AG09309 (cell line): ENCODE data around the gene NRP2.

Source experiments
- DNase-seq: peaks from one replicate; pipeline ENCODE4 v3.0.0-alpha.2; 2010; ENCODE audit warnings: low read depth
- H3K4me3 ChIP-seq: 2 replicates; pipeline ENCODE4 v1.5.1; 2011; ENCODE audit warnings: mild to moderate bottlenecking, low read depth, low read length, moderate library complexity; ENCODE audit not compliant: control insufficient read depth
- CTCF ChIP-seq: IDR thresholded peaks from 2 replicates; pipeline ENCODE4 v1.5.1; 2011; ENCODE audit warnings: mild to moderate bottlenecking, low read depth, low read length, inconsistent platforms; ENCODE audit not compliant: insufficient read depth, control insufficient read depth; ENCODE audit errors: missing control alignments

Gene NRP2

GRCh38 chr2:205700331-205701132 is 18.2 kb downstream of the NRP2 start:
- DNase-seq, result no peak
- no peak for TF ChIP-seq CTCF
- H3K4me3 ChIP-seq, result no peak overlapping the region

- no peak overlapping the region for H3K4me3 ChIP-seq
Observed at GRCh38 chr2:205701509-205701908, 19.2 kb downstream of the NRP2 start.

GRCh38 chr2:205702576-205702975 is 20.3 kb downstream of the NRP2 start:
- no peak overlapping the region for H3K4me3 ChIP-seq
- TF ChIP-seq CTCF, result no peak
- DNase-seq, result no peak

More at GRCh38 chr2:205701509-205701908, 19.2 kb downstream of the NRP2 start:
- no peak for DNase-seq
- TF ChIP-seq CTCF, result no peak

- no peak for TF ChIP-seq CTCF
- DNase-seq, result no peak
- no peak overlapping the region for H3K4me3 ChIP-seq
Observed at GRCh38 chr2:205703471-205704126, 21.3 kb downstream of the NRP2 start.

- H3K4me3 ChIP-seq, result no peak overlapping the region; the same call in 1 of the 2 replicates
- TF ChIP-seq CTCF, result no peak
- DNase-seq, result no peak
Observed at GRCh38 chr2:205704127-205704741, 21.9 kb downstream of the NRP2 start.

GRCh38 chr2:205705511-205706349 is 23.4 kb downstream of the NRP2 start:
- no peak overlapping the region for H3K4me3 ChIP-seq
- no peak for TF ChIP-seq CTCF
- no peak for DNase-seq
